ENCODE results near the gene COL4A6.

COL4A6 gene

DNA sequence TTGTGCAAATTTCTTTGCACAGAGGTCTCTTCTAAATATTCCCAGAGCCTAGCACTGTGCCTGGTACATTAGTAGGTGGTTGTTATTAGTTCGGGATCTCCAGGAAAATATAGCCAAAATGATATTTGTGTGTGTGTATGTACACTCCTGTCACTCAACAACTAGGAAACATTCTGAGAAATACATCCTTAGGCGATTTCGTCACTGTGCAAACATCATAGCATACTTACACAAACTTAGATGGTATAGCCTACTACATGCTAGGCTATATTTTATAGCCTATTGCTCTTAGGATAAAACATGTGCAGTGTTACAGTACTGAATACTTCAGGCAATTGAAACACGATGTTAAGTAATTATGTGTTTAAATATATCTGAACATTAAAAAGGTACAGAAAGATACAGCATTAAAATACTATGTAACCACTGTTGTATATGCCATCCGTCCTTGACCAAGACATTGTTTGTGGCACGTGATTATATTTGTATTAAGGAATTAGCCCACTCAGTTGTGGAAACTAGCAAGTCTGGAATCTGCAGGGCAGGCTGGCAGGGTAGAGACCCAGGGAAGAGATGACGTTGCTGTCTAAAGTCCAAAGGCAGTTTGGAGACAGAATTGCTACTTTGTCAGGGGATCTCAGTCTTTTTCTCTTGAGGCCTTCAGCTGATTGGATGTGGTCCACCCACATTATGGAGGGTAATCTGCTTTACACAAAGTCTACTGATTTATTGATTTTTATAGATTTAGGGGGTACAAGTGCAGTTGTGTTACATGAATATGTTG is 106.9 kb downstream of the COL4A6 start:
- DNase-seq, result no peak

DNA sequence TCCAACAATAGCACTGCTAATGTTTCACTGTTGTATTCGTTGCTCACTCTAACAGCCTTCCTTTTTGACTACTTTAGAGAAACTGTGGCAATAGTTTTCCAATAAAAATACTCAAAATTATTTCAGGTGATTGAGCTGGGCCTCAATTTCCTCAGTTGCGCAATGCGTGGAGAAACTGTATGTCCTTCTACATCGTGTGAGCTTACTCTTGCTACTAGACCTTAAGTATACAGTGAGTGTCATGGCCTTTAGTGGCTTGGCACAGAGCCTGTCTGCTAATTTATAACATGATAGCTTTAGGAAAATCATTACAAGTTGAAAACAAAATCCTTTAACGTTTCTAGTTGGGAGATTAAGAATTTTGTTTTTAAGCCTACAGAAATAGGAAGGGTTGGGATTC is 114.5 kb downstream of the COL4A6 start:
- no peak for DNase-seq

DNA sequence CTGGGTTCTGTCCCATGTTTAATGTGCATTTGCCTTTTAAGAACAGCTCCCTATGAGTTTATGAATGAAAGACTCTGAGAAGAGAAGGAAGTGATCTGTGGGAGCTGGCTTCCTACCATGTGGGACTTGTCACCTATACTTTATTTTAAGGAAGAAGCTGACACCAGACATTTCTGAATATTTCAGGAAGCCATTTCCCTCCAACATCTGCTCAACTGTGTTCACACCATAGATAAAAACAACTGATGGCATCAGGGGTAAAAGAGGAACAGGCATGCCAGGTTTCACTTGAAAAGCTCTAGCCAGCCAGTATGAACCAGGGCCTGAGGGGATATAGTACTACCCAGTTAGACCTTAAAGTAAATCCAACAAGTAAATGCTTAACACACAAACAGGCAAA is 116.0 kb downstream of the COL4A6 start:
- DNase-seq, result no peak

DNA sequence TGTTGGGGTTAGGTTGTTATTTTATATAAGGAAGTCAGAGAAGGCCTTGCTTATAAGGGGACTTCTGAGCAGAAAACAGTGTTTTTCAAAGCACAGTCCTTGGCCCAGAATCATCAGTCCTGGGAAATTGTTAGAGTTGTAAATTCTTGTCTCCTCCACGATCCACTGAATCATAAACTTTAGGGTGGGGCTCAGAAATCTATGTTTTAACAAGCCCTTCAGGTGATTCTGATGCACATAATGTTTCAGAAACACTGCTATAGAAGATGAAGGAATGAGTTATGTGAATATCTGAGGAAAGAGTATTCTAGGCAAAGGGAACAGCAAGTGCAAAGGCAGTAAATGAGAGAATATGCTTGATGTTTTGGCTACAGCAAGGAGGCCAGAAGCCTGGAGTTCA is 121.8 kb downstream of the COL4A6 start:
- no peak for DNase-seq

DNA sequence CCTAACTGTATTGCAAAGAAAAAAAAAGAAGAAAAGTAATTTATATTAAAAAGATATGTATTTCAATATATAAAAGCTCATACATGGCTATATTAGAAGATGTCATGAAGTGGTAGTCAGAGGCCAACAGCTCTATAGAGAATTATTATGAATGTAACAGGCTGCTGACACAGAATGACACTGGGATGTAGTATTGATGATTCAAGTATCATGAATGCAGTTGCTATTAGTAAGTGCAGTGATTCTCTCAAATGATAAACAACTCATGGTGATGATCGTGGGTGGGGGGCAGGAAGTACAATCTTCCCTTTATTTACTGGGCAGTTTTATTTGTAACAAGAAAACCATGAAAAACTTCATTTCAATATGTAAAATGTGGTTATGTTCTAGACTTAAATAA is 124.6 kb downstream of the COL4A6 start:
- peak; percentile 19 for DNase-seq

DNA sequence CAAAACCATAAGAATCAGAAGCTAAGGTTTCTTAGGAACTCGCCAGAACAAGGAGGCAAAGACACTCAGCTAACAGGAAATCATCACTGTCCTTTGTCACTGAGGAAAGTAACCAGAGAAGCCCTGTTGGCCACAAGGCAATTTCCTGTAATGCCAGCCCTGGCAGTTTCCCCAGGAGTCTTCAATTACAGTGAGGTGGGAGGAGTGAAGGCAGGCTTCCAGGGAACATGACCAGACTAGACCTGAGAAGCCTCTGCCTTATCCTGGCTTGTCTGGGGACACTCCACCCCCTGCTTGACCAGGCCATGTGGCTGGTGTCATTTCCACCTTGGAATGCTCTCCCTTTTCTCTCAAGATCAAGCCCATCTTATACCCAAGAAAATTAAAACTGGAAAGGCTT is 125.3 kb downstream of the COL4A6 start:
- peak; percentile 51 for DNase-seq

DNA sequence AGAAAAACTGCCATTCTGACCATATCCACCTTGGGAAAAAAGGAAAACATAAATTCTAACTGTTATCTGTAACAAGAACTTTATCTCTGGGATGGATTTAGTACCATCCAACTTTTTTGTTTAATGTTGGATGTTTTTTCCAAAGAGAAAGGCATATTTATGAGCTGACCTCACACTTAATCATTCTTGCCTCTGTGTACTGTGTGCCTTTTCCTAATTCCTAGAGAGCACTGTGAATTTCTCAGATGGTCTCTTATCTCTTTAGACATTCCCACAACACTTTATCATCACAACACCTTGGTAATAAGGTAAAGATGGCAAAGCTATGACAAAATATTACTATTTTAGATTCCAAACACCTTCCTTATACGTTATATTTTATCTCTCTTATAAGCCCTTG is 126.2 kb downstream of the COL4A6 start:
- DNase-seq, result no peak

DNA sequence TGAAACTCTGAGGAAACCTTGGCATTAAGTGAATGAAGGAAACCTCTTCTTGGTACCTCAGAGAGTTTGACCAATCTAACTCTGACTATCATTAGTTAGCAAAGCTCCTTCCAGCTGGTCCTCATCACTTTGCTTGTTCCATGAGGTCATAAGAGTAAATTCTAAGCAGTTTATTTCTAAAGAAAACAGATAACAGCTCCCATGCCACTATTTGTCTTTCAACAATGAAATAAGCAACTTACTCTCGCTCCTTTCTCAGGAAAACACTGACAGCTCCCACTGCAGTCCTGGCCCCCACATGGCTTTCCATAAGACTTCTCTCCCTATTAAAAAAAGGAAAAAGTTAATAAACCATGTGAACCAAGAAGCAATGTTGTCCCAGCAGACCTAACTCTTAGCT is 127.7 kb downstream of the COL4A6 start:
- DNase-seq, result no peak

DNA sequence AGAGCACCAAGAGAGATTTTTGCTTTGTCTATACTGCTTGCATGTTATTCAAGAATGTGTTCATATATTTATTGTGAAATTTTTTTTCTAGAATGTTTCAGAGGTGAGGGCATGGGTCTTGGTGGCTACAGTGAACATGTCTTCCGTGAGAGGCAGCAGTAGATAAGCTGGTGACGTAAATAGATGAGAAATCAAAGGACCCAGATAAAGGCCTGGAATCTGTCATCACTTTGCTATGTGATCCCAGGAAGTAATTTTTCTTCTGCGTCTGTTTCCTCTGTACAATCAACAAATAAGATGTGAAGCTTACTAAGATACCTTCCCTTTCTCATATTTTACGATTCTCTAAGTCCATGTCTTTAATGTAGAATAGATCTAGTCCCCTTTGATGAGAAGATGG is 129.1 kb downstream of the COL4A6 start:
- no peak for DNase-seq

DNA sequence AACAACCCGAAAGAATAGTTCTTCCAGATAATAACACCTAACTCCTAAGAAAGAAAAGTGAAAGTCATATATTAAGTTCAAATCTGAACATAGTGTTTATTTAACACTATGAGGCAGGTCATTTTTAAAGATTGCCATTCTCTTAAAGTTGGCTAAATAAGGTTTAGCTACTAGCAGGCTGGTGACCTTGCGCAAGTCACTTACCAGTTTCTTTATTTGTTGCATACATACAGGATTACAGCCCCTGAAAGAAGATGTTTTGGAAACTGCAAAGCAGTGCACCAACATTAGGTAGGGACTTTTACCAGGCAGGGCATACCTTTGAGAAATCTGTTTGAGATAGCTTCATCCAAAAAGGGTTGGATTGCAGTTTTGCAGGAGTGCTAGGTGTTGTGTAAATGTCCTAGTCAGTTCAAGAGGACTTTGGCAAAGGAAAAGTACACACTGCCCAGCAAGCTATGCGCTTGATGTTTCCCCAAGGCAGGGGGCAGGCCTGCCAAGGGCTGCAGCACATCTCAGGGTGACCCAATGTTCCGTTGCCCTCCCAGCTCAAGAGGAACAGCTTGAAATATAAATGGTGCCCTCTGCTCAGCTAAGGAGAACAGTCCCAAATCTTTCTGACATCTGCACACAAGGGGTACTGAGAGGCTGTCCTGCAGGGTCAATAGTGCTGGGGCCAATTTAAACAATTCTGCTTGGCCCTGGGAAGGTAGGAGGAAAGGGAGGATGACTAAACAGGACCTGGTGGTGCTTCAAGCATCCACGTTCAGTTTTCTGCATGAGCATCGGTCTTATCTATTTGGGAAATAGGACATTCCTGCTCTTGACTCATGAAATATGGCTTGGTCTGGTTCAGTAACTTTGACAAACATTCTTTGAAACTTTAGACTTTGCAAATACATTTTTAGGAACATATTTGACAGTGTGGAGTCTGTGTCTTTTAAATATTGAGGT is 130.8 kb downstream of the COL4A6 start:
- no peak for DNase-seq

DNA sequence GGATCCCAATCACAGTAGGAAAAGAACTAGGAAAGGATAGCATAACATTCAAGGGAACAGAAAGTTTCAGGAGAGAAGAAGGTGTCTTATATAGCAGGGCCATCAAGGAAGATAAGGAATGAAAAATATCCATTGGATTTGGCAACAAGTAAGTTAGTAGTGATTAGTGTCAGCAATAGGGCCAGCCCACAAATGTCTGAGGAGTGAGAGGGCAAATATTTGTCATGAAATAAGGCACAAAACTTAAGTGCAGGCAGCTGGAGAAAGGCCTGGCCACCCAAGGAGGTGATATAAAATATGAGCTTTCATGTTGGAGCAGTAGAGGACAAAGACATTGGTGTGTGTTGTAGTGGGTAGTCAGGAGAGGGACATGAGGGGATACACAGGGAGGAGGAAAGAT is 132.1 kb downstream of the COL4A6 start:
- DNase-seq, result peak; percentile 15

DNA sequence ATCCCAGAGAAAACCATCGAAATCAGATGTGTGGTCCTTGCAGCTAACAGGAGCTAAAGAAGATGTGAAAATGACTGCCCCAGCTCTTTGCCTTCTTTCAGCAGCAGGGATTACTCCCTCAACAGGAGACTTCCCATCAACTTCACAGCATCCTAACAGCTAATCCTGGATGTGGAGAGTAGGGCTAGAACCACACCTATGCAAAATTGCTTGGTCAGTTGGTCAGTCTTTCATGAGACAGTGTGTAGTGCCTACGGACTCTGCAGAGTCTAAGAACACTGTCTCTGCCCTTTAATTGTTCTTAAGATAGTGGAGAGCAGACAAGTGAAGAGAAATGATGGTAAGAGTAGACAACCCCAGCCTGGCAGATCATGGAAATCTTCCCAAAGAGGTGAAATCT is 133.5 kb downstream of the COL4A6 start:
- no peak for DNase-seq

DNA sequence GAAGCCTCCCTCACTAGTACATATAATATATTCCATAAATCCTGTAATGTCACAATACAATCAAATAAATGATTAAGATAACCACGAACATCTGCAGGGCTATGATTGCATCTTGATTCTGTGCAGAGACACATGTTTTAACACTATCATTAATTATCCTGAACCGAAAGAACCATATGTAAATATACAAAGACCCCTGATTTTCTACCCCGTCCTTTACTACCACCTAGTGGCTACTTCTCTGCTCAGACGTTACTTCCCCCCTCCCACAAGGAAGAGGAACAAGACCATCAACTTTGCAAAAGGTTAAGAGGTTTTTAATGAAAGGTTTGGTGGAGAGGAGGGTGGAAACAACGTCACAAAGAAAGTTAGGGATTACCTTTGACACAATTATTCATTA is 134.0 kb downstream of the COL4A6 start:
- DNase-seq, result no peak

DNA sequence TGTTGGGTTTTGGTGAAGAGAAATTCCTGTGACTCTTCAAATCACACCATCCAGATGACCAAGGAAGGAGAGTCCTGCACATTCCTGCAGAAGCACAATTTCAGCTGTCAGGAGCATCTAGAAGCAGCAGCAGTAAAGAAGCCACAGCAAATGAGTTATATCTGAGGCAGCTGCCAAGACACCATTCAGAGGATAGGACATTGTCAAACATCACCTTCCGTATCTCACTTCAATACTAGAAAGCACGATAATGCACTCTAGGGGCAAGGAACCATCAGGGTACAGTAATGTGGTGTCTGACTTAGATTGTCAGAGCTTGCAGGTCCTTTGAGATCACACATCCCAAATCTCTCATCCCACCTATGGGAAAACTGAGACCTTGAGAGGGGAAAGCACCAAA is 134.5 kb downstream of the COL4A6 start:
- no peak for DNase-seq

DNA sequence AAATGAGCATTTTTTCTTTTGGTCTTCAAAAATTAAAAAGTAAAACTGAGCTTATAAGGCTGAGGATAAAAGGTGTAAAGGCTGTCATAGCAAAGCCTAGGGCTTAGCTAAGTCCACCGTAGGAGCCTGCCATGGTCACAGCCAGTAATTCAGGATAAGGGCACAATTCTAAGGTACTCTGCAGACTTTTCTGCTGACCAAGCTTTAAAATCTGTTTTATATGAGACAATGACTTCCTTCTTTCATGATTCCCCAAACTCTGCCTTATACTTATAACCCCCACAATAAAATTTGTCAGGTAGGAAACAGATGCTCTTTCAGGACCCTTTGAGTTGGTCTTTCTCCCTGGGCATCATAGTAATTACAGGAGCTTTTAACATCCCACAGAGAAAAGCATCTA is 138.5 kb downstream of the COL4A6 start:
- DNase-seq, result no peak

DNA sequence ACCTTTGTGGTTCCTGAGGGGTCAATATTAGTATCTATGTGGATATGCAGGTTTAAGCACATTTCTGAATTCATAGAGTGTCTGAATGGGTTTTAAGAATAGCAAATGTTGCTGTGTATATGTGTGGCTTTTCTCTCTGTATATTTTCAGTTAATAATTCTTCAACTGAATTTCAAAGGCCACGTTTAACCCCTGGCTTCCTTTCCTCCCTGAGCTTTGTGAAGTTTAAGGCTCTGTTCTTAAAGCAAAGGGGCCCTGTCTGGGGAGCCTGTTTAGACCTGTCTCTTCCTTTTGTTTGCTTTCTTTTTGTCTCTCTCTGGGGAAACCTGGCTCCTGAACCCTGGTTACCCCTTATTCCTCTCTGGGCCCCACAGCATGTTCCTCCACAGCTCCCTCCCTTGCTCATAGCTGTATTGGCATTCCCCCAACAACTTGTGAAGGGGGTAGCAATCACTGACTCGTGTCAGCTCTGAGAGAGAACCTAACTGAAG is 139.1 kb downstream of the COL4A6 start:
- peak; percentile 33 for DNase-seq

DNA sequence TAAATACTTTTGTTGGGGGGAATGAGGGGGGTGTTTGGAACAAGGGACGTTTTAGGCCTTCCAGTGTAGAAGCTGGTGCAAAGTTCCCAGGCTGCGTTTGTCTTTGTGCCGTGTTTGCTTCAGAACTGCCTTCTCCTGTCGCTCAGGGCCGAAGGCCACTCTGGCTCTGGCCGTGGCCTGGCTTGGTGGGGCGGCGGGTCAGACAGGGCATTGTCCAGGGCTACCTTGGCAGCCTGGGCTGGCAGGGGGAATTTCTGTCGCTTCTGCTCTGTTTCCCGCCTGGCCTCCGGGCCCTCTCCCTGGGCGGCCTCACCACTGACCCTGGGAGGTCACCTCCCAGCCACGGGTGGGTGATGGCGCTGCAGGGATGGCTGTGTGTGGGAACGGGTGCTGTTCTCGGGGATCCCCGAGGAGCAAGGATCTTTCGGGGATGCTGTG is 140.0 kb downstream of the COL4A6 start:
- DNase-seq, result no peak

DNA sequence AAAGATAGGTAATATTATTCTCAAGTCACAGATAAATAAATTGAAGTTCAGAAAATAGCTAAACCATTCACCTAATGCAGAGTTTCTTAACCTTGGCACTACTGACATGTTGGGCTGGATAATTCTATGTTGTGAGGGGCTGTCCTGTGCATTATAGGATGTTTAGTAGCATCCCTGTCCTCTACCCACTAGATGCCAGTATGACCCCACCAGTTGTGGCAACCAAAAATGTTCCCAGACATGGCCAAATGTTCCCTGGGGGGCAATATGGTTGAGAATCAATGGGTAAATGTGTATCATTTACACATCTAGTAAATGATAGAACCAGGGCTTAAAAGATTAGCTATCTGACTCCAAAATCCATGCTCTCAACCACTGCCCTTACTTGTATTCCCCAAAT is 140.9 kb downstream of the COL4A6 start:
- DNase-seq, result no peak

DNA sequence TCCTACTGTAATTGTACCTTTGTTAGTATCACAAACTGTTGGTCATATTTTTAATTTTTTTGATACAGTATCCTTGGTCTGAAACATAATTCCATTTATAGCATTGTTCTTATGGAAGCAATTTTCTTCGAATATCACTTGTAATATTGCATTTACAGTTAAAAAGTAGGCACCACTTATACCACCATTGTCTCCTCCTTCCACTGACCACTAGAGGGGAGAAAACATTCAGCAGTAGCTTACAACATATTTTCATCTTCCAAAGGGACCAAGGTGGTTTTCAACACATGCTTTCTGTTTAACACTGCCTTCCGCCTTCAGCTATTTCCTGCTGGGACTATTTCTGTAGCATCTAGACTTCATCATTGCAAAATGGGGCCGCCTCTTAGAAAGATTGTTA is 146.2 kb downstream of the COL4A6 start:
- DNase-seq, result no peak

DNA sequence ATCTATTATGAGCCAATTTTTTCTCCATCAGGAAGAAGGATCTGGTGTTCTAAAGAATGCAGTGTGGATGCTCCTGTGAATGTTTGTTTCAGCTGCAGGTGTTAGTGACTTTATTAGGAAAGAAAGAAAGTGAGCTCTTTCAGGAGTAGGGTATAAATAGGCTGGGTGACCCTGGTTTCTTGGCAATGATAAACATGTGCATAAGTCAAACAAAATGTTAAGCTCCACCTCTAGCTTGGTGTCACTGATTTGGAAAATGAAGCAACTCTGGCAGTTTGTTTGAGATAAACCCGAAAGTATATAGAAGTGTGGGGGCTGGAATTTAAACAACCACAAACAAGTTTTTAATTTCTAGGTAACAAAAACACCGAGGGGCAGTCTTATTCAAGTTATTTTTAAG is 152.3 kb downstream of the COL4A6 start:
- DNase-seq, result no peak

DNA sequence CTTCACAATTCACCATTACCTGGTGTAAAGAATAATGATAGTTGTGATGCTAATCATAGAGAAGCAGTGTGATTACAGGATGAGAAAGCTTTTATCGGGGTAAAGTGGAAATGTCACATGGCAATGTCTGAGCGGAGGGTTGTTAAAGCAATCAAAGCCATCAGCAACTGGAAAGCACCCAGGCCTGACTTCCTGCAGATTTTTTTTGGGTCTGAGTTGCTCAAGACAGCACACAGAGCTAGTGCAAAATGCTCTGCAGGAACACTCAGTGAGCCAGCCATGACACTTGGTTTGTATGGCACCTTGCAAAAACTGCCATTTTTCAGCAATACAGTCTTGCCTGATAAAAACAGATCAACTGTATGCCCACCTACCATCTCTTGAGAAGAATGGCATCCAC is 152.9 kb downstream of the COL4A6 start:
- no peak for DNase-seq

DNA sequence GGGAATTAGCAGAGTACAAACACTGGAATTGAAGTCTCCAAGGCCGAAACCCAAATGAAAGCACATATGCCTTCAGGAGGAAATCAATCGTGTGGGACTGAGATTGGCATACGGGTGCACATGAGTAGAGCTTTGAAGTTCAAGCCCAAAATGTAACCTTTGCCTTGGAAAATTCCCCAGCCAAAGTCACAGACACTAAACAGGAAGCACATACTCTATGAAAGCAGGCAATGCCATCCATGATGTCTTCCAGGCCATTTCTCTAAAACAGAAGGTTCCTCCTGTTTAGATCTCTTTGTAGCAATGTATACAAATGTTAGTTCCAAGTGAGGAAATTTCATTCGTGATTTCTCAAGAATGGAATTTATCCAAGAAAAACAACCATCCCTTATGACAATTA is 162.5 kb downstream of the COL4A6 start:
- no peak for DNase-seq

DNA sequence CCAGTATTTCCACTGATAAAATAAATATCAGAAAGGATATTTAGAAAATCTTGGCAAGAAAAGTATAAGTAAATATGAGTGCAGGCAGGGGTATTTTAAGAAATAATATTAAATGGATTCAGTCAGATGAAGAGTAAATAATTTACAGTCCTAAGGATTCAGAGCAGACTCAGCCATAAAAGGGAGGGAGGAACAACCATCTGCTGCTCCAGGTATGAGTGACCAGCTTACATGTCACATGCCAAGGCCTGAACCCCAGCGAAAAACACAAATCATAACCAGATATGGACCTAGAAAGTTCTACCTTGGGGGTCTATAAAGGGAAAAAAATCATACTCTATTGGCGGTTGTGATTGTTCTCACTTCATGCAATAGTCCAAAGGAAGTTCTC is 166.8 kb downstream of the COL4A6 start:
- DNase-seq, result no peak

All from fibroblast of skin of scalp (primary cell).